Hematopoietic multipotent progenitor cell treated with erythropoietin and hydrocortisone succinate and interleukin-3 and kit ligand, for 8 days (in vitro differentiated cells): ENCODE measurements around the gene SYNPO.

ENCODE experiments used
- DNase-seq: peaks from one replicate; pipeline ENCODE4 v3.0.0-alpha.2; 2015

Gene SYNPO

DNA sequence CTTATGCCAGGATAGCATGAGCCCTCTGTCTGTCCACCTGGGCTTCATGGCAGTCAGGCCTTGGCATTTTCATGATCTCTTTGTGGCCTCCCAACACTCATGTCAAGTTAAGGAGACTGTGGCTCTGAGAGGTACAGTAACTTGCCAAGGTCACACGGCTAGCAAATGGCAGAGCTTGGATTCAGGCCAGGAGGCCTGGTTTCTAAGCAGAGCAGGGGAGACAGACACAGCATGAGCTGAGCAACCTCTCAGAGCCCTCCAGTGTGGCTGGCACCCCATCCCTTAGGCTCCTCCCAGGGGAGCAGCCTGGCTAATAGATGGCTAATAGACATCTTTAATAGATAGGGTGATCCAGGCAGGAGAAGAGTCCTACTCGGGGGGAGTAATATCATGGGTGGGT, 4.1 kb downstream of the SYNPO start:
- DNase-seq = no peak

DNA sequence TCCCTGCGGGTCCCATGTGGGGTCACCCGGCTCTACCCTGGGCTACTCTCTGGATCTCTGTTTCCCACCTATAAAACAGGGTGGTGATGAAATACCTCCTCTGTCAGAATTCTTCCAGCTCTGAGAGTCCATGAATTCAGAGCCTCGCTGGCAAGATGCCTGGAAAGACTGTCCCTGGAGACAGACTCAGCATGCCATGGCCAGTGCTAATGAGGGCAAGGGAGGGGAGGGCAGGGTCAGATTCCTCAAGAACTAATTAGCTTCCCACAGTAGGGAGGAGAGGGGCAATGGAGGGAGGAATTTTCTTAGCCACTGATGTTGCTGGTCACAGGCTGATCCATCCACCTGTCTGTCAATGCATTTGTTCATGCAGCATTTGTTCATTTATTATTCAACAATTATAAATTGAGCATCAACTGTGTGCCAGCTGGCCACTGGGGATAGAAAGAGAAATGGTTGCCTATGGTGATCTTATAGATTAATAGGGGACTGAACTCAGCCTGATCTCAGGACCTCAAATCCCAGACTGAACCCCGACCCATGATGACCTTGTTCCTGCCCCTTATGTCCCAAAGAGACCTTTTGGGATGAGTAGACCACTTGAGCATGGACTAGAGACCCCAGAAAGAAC, 4.7 kb downstream of the SYNPO start:
- DNase-seq = no peak

DNA sequence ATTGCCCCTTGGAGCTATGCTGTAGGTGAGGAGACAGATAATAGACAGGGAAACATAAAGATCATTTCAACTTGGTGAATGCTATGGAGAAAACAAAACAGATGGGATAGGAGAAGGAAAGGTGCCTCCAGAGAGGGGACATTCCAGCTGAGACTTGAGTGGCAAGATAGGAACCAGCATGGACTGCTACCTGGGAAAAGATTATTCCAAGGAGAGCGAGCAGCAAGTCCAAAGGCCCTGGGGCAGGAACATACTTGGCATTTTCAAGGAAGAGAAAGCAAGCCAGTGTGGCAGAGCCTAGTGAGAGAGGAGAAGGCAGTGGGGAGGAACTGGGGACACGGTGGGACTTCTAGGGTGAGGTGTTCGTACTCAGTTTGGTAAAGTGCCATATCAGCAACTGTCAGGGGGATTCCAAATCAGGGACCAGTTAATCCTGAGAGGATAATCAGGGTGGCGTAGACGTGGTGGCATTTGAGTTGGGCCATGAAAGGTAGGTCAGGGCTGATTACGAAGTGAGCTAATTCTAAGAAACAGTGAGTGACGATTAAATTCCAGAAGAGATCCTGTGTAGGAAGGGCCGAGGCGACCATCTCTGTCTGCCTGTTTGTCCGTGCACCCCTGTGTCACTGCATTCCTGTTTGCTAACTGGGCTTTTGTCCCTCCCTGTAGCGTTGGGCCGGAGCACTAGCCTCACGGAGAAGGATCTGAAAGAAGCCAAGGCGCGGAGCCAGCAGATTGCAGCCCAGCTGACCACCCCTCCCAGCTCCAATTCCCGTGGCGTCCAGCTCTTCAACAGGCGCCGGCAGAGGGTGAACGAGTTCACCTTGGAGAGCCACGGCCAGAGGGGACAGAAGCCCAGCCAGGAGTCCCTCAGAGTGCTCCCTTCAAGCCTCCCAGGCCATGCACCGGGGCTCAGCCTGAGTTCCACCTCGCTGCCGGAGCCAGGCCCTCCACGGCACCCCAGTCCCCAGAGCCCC, 7.1 kb downstream of the SYNPO start:
- no peak for DNase-seq

DNA sequence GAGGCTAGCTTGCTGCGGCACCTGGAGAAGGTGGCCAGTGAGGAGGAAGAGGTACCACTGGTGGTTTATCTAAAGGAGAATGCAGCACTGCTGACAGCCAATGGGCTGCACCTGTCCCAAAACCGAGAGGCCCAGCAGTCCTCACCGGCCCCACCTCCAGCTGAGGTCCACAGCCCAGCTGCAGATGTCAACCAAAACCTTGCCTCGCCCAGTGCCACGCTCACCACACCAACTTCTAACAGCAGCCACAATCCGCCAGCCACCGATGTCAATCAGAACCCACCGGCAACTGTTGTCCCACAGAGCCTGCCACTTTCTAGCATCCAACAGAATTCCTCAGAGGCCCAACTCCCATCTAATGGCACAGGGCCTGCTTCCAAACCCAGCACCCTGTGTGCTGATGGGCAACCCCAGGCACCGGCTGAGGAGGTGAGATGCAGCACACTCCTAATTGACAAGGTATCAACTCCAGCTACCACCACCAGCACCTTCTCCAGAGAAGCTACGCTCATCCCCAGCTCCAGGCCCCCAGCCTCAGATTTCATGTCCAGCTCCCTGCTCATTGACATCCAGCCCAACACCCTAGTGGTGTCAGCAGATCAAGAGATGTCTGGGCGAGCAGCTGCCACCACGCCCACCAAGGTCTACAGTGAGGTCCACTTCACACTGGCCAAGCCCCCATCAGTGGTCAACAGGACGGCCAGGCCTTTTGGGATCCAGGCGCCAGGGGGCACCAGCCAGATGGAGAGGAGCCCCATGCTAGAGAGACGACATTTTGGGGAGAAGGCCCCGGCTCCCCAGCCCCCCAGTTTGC, 8.0 kb downstream of the SYNPO start:
- DNase-seq = no peak

DNA sequence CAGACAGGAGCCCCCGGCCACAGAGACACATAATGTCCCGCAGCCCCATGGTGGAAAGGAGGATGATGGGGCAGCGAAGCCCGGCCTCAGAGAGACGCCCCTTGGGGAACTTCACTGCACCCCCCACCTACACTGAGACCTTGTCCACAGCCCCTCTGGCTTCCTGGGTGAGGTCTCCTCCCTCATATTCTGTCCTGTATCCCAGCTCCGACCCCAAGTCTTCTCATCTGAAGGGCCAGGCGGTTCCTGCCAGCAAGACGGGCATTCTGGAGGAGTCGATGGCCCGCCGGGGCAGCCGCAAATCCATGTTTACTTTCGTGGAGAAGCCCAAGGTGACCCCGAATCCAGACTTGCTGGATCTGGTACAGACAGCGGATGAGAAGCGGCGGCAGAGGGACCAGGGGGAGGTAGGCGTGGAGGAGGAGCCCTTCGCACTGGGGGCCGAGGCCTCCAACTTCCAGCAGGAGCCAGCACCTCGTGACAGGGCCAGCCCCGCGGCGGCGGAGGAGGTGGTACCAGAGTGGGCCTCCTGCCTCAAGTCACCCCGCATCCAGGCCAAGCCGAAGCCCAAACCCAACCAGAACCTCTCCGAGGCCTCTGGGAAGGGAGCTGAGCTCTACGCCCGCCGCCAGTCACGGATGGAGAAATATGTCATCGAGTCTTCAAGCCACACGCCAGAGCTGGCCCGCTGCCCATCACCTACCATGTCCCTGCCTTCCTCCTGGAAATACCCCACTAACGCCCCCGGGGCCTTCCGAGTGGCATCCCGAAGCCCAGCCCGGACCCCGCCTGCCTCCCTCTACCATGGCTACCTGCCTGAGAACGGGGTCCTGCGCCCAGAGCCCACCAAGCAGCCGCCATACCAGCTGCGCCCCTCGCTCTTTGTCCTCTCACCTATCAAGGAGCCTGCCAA, 8.9 kb downstream of the SYNPO start:
- no peak for DNase-seq

DNA sequence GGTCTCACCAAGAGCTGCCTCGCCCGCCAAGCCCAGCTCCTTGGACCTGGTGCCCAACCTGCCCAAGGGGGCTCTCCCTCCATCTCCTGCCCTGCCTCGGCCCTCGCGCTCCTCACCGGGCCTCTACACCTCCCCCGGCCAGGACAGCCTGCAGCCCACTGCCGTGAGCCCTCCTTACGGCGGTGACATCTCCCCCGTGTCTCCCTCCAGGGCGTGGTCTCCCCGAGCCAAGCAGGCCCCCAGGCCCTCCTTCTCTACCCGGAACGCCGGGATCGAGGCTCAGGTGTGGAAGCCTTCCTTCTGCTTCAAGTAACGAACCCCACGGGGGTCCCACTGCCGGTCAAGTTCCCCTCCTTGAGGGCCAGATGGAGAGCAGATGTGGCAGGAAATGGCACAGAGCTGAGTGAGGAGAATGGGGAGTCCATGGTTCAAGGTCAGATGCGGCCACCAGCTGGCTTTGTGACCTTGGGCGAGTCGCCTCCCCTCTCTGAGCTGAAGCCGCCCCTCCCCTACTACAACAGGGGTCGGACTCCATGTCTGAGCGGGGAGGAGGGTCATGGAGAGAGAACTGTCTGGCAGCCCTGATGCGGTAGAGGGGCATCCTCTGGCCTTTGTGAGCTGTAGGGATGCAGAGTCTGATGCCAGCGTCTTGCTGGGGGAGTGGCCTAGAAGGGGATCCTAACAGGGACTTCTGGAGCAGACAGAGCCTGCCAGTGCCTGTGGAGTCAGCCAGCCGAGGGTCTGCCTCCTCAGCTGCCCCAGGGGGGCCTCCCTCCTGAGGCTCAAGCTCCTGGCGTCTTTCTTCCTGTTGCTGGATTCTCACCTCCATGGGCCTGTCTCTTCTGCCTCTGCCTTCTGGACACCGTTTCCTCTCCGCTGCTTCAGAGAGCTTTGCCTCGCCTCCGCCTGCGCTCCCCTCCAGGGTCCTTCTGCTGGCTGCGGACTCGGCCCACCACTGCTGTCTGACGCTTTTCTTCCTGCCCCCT, 9.9 kb downstream of the SYNPO start:
- DNase-seq = no peak

DNA sequence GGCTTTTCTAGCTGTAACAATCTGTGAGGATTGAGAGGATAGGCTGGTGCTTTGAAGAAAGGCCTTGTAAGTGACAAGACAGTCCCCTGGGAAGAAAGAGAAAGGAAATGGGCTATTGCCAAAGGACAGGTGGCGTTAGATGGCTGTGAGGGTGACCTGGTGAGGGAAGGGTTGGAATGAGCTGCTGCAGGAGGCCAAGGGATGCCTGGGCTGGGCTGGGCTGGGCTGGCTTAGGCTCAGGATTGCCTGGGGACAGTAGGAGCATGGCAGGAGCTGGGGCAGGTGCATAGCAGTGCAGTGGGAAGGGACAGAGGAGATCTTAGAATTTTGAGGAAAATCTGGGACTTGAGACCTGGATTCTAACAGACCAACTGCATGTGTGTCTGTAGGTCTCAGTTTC, 10.9 kb downstream of the SYNPO start:
- DNase-seq = no peak

DNA sequence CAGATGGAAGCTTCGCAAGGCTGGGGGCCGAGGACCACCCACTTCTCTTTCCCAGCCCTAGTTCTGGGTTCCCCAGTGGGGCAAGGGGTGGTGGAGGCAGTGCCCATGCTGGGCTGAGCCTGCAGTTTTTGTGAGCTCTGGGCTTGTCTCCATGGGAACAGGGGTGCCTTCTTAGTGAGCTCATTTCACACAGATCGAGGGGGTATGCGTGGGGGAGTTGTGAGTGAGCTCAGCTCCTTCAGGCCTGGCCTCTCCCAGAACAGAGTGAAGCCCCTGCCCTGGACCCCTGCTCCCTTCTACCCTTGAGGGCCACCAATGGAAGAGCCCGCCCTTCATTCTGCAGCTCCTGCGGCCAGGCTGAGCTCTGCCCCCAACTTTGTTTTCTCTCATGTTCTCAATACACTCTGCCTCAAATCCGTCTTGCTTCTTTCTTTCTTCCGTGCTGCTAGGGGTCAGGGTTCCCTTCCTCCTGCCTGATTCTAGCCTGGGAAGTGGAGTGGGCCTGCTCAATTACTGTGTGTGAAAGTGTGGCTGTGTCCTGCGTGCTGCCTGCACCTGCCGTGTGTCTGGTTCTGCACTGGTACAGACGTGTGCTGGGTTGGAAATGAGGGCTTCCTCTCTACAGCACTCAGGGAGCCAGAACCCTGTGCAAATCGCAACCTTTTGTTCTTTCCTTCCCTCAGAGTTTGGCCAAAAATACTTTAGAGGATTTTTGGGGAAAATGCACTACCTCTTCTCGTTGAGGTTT, 11.6 kb downstream of the SYNPO start:
- DNase-seq = no peak

DNA sequence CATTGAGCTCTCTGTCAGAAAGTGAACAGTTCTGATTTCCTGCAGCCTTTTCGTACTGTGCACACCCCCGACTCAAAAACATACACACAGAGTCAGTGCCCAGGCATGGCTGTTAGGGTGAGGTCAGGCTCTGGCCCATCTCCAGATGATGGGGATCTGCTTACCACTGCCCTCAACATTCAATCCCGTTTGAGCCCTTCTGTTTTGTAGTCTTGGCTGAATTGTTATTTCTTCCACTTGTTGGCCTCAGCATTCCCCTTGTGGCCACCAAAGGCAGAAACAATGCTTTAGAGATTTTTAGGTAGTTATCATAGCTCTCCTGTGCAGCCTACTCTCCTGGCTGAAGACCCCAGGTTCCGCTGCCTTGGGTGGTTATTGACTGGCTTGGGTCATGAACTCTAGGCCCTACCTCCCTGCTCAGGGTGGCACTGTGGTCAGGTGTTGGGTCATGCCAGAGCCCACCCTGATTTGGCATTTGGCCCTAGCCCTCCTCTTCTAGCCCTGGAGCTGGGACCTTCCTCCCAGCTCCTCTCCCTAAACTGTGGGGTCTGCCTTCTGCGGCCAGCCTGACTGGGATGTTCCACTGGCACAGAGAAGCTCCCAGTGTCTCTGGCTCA, 12.8 kb downstream of the SYNPO start:
- DNase-seq = no peak

DNA sequence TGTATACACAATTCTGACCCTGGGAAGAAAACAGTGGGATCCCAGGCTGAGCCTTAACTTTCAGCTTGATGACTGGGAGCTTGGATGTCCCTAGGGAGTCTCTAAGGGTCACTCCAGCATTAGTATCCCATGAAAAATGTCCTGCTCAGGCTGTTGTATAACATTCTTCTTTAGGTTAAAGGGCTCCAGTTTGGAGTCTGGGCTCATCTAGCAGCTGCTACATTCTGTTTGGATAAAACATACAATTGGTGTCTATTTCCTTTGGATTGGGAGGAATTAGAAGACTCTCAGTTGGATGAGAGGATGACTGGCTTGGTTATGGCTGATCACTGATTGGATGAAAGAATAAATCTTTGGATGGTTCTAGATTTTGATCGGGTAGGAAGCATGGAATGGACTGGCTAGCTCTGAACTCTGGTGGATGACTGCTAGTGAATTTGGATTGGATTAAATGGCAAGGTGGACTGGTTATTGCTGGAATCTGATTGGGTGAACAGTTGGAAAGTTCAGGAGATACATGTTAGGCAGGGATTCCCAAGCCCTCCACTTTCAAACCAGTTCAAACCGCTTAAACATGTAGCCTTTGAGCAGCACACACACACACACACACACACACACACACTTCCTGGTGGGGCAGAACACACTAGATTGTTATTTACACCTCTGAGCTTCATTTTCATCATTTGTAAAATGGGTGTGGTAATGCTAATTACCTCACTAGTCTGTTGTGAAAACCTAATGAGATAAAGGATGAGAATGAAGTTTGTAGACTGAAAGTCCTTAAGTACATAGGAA, 13.5 kb downstream of the SYNPO start:
- no peak for DNase-seq

DNA sequence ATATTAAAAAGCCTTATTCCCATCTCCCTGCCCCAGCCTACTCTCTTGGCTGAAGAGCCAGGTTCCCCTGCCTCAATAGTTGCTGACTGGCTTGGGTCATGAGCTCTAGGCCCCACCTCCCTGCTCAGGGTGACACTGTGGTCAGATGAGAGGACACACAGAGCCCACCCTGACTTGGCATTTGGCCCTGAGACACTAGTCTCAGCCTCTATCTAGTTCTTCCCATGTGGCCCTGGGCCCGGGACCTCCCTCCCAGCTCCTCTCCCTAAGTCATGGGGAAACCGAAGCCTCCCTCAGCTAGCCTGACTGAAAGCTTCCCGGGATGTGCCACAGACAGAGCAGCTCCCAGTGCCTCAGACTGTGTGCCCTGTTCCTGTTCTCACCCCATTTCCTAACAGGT, 14.8 kb downstream of the SYNPO start:
- DNase-seq = no peak

DNA sequence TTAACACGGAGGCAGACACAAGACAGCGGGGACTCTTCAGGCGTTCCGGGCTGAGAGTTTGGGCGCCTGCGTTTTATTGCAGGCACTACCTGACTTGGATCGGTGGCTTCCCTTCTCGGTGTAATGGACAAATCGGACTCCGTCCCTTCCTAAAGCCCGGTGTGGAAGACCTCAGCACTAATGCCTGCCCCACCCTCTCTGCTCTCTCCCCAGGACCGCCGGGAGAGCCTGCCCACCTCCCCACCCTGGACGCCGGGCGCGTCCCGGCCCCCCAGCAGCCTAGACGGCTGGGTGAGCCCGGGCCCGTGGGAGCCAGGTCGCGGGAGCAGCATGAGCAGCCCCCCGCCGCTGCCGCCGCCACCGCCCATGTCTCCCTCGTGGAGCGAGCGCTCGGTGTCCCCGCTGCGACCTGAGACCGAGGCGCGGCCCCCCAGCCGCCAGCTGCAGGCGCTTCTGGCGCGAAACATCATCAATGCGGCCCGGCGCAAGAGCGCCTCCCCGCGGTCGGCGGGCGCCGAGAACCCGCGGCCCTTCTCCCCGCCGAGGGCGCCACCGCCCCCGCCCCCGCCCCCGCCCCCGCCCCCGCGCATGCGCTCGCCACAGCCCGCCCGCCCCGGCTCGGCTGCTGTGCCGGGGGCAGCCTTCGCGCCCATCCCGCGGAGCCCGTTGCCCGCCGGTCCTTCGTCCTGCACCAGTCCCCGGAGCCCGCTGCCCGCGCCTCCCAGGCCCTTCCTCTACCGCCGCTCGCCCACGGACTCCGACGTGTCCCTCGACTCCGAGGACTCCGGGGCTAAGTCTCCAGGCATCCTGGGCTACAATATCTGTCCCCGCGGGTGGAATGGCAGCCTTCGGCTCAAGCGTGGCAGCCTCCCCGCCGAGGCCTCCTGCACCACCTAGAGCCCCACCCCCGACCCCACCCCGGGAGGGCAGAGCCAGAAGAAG, 16.0 kb downstream of the SYNPO start:
- peak; percentile 47 for DNase-seq

DNA sequence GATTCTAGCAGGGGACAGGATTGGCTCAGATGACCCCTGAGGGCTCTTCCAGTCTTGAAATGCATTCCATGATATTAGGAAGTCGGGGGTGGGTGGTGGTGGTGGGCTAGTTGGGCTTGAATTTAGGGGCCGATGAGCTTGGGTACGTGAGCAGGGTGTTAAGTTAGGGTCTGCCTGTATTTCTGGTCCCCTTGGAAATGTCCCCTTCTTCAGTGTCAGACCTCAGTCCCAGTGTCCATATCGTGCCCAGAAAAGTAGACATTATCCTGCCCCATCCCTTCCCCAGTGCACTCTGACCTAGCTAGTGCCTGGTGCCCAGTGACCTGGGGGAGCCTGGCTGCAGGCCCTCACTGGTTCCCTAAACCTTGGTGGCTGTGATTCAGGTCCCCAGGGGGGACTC, 17.7 kb downstream of the SYNPO start:
- no peak for DNase-seq

DNA sequence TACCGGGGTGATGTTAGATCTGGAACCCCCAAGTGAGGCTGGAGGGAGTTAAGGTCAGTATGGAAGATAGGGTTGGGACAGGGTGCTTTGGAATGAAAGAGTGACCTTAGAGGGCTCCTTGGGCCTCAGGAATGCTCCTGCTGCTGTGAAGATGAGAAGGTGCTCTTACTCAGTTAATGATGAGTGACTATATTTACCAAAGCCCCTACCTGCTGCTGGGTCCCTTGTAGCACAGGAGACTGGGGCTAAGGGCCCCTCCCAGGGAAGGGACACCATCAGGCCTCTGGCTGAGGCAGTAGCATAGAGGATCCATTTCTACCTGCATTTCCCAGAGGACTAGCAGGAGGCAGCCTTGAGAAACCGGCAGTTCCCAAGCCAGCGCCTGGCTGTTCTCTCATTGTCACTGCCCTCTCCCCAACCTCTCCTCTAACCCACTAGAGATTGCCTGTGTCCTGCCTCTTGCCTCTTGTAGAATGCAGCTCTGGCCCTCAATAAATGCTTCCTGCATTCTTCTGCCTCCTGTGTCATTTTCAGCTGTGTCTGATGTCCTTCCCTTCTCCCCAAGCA, 18.3 kb downstream of the SYNPO start:
- DNase-seq = no peak

DNA sequence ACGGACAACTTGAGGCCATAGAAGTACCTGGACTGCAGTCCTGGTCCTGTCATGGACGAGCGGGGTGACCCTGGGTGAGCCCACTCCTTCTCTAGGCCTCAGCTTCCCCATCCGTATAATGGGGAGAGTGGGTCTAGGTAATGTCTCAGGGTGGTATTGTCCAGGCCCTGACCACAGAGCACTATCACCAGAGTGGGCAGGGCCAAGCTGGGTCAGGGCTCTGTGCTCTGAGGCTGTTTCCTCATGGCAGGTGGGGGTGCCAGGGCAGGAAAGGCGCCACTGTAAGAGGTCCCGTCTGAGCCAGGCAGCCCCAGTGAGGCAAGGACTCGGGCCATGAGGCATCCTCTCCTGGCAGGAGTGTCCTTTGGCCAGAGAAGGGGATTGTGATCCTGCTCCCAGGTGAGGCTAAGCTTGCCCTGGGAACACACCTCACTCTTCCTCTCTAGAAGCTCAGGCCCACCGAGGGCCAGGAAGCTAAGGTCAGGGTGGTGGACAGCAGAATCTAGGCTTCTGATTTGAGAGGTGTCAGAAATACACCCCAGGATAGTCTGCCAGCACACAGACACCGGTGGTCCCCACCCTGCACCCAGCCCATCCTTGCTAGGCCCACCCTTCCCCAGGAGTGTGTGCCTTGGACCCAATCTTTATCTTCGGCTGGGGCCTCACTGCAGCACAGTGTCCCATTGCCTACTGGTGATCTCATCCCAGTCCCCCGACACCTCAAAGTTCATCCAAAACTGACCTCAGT, 19.1 kb downstream of the SYNPO start:
- no peak for DNase-seq

DNA sequence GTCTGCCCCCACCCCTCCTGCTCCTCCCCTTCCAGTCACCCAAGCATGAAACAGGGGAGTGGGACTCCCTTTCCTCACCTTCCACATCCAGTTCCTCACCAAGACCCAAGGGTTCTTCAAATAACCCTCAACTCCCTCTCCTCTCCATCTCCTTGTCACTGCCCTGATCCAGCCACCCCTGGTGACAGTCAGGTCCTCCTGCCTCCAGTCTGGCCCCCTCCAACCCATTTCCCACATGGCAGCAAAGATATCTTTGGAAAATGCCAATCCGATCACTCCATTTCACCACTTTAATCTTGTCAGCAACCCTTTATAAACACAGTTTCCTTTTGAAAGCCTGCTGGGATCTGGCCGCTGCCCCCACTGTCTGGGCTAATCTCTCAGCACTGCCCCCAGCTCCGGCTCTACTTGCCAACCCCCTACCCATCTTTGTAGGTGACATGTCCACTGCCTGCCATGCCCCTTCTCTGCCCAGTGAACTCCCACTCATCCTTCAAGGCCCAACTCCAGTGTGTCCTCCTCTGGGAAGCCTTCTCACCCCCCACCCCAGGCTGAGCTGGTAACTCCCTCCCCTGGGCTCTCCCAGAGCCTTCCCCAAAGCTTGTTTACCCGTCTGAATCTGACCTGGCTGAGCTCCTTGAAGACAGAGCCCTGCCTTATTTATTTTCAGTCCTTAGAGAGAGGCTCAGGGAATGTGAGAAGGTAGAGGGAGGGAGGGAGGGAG, 19.8 kb downstream of the SYNPO start:
- no peak for DNase-seq
